Testis (tissue), 5 donors: ENCODE measurements around the gene HPCAL4. TPM values are rescaled to one million over a fixed set of nuclear protein-coding genes. Genes with fewer than 3 reads are reported as not detected.

Experiments
- DNase-seq: peaks from one replicate; pipeline ENCODE4 v3.0.0-alpha.2; 2019
- H3K27ac ChIP-seq, 2 donors: fragments of 200-600 bp; sonication (generic); one replicate each; pipeline ENCODE4 v1.5.1; 2019
- H3K27me3 ChIP-seq: fragments of 200-600 bp; sonication (generic); one replicate; pipeline ENCODE4 v1.5.1; 2019
- H3K36me3 ChIP-seq: fragments of 200-600 bp; sonication (generic); one replicate; pipeline ENCODE4 v1.5.1; 2017; ENCODE audit warnings: low read depth; ENCODE audit errors: missing control alignments
- H3K4me1 ChIP-seq: fragments of 200-600 bp; sonication (generic); one replicate; pipeline ENCODE4 v1.5.1; 2019
- H3K4me3 ChIP-seq, 2 donors: fragments of 200-600 bp; sonication (generic); one replicate each; pipeline ENCODE4 v1.5.1; 2017 to 2019
- H3K9me3 ChIP-seq: fragments of 200-600 bp; sonication (generic); one replicate; pipeline ENCODE4 v1.5.1; 2017
- POLR2A ChIP-seq: fragments of 450-650 bp; IDR thresholded peaks from one replicate; pipeline ENCODE4 v1.6.1; 2017; ENCODE audit warnings: antibody characterized with exemption, mild to moderate bottlenecking, moderate library complexity
- WGBS, 2 donors: methylation state at CpG; one replicate each; pipeline ENCODE4 v1.1.5; 2018; 5-methylcytosine and 5-hydroxymethylcytosine counted together
- intact Hi-C: fragments of 100-400 bp; cut with DNase I; formaldehyde crosslinking; loops from one replicate; pipeline ENCODE4 v1.15.1; 2023; ENCODE audit warnings: low total_unique reads
- long read RNA-seq, 2 donors: transcript quantifications; one replicate each; lab custom pipeline, GENCODE V29; 2026
- polyA plus RNA-seq: library from polyadenylated mRNA; stranded (reverse); fragments of 350-450 nt; fragmentation: Illumina TruSeq; extraction: RNeasy Lipid Tissue Mini Kit (QIAGEN cat#74804); gene quantifications from one replicate; pipeline ENCODE4 v1.2.3, GENCODE V29; 2014; ENCODE audit warnings: low read depth, low replicate concordance; ENCODE audit not compliant: insufficient read depth
- total RNA-seq, 2 donors: library from RNA; depleted of rRNA; stranded (reverse); fragments of >200 nt; gene quantifications; one replicate each; pipeline ENCODE4 v1.2.3, GENCODE V29; 2016
- TF ChIP-seq, protein P1 (sequence below), 3 experiments: fragments of 450-650 bp in 2 of 3; fragments of 200-600 bp in 1 of 3; sonication (generic) in 1 of 3; IDR thresholded peaks; one replicate each; pipeline ENCODE4 v1.5.1; 2016 to 2019; ENCODE audit warnings: antibody characterized with exemption in 3 of 3, mild to moderate bottlenecking in 2 of 3, moderate library complexity in 1 of 3

Gene HPCAL4
- total RNA-seq = 10 to 100 TPM in 1 of 2 donors, 1 to 10 TPM in 1; 6.9 to 24.5 TPM
- polyA plus RNA-seq = 17.3 TPM
- long read RNA-seq, donor 1, full-length matches to known transcripts = 2 of 2 reads
- long read RNA-seq, donor 1, partial matches to known transcripts = 0 of 2 reads
- long read RNA-seq, donor 1, other reads (novel, unspliced or antisense) = 0 of 2 reads
- long read RNA-seq, donor 2 = 0 reads

DNA sequence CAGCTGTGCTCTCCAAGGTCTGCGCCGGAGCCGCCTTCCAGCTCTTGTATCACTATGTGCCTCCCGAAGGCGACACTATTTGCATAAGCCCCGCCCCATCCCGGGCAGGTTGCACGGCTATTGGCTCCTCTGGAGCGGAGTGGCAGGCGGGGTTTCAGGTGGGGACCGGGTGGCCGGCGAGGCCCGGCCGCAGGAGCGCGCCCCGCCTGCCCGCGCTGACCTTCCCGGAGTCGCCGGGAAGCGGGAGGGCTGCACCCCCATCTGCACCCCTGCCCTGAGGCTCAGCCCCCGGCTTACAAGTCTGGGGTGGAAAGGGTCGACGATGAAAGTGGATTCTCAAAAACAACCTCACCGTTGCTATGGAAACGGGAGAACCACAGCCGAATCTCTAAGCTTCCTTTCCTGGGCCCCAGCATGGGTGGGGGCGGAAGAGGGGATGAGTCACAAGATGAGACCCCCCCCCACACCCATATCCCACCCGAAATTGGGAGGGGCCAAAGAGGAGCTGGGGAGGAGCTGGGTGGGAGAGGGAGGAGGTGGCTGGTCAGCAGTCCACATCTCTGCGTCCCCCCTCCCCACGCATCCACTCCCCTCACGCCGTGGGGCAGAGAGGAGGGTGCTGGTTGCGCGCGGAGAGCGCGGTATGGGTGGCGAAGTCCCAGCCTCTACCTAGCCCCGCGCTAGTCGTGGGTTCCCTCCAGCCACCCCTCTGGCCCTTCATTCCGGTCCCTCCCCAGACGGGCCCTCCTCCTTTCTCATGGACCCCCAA, at the start of gene HPCAL4:
HPCAL4 (minus strand) TSS at position 51 of the 769 bp plus-strand sequence. CDS start 6,830 bp downstream, outside the sequence.
- Histone ChIP-seq H3K27me3 (no peaks in the 10 kb centered on the region), H3K9me3 (no peaks in the 10 kb centered on the region), H3K4me1 (peaks cover 16% of the 10 kb centered on the region), H3K4me3 (peak within 1 kb of the TSS; percentile 37 to 58), H3K27ac (peak within 1 kb of the TSS in 1 of 2 donors; percentile 31), H3K36me3 (no peaks in the 10 kb centered on the region)
- no peak for TF ChIP-seq POLR2A
- TF ChIP-seq, protein P1, sequence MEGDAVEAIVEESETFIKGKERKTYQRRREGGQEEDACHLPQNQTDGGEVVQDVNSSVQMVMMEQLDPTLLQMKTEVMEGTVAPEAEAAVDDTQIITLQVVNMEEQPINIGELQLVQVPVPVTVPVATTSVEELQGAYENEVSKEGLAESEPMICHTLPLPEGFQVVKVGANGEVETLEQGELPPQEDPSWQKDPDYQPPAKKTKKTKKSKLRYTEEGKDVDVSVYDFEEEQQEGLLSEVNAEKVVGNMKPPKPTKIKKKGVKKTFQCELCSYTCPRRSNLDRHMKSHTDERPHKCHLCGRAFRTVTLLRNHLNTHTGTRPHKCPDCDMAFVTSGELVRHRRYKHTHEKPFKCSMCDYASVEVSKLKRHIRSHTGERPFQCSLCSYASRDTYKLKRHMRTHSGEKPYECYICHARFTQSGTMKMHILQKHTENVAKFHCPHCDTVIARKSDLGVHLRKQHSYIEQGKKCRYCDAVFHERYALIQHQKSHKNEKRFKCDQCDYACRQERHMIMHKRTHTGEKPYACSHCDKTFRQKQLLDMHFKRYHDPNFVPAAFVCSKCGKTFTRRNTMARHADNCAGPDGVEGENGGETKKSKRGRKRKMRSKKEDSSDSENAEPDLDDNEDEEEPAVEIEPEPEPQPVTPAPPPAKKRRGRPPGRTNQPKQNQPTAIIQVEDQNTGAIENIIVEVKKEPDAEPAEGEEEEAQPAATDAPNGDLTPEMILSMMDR (IDR thresholded peaks at IDR 0.05) = no peak
- intact Hi-C loops = no loop called here
- 1 to 3% methylated on average over 21 to 42 of the region's 47 CpGs for WGBS, 2 donors
- DNase-seq = peak; percentile 97

- Histone ChIP-seq H3K4me1 (peaks cover 12% of the 10 kb centered on the region), H3K9me3 (no peaks in the 10 kb centered on the region), H3K27me3 (no peaks in the 10 kb centered on the region), H3K27ac (peak within 1 kb of the TSS; percentile 64 to 81), H3K4me3 (peak within 1 kb of the TSS; percentile 63 to 85), H3K36me3 (no peaks in the 10 kb centered on the region)
- peak; percentile 99 for DNase-seq
- TF ChIP-seq, protein P1 (IDR thresholded peaks at IDR 0.05) = no peak
- TF ChIP-seq POLR2A = no peak
- 0% methylated on average over 41 to 52 of the region's 52 CpGs for WGBS, 2 donors
- intact Hi-C loops = no loop called here
Measured at GRCh38 chr1:39738622-39739366, 47.6 kb upstream of the HPCAL4 start, which contains the start of gene PPIE. Gene PPIE (plus strand): TSS chr1:39738882. CDS start chr1:39738901, 19 bp downstream.

DNA sequence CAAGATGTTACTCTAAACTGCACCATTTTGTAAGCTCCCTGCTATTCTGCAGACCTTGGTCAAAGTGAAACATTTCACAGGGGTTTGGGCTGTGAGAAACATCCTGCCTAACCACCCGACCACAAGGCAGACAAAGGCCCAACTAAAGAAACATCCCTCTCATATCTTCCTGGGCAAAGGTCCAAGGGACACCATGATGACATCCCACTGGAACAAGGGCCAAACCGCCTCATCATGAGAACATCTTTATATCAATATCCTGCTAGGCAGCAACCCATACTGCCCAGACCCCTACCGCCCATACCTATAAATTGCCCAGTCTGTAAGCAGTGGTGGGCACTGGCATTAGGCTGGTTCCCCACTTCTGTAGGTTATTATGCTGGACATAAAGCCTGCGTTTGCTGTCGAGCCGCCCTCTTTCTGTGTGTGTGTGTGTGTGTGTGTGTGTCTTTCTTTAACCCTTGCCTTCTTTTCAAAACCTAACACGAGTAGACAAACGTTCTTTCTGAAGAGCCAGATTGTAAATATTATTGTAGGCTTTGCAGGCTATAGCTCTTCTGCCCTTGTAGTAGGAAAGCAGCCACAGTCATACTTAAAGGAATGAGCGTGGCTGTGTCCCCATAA, 46.4 kb upstream of the HPCAL4 start:
- no peaks in the 10 kb centered on the region for H3K9me3 ChIP-seq
- intact Hi-C loops = no loop called here
- H3K27ac ChIP-seq = peak overlapping the region in 1 of 2 donors; percentile 81
- H3K4me1 ChIP-seq = peaks cover 12% of the 10 kb centered on the region
- 35 to 45% methylated on average over 9 of the region's 9 CpGs for WGBS, 2 donors
- DNase-seq = peak; percentile 70
- no peaks in the 10 kb centered on the region for H3K27me3 ChIP-seq
- TF ChIP-seq, protein P1 (IDR thresholded peaks at IDR 0.05) = no peak
- no peak for TF ChIP-seq POLR2A
- peak overlapping the region in 1 of 2 donors; percentile 63 for H3K4me3 ChIP-seq
- no peaks in the 10 kb centered on the region for H3K36me3 ChIP-seq

DNA sequence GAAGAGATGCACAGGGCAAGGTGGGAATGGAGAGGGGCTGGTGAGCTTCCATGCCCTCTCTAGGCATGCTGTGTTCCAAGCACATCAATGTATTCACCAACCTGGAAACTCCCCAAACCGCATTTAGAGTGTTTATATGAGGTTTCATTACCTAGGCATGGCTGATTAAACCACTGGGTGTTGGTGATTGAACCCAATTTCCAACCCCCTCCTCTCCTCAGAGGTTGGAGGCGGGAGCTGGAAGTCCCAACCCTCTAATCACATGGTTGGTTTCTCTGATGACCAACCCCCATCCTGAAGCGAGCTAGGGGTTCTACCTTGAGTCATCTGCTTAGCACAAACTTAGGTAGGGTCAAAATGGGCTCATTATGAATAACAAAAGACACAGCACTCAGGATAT, 44.5 kb upstream of the HPCAL4 start:
- Histone ChIP-seq H3K27ac (peak overlapping the region; percentile 5 to 44), H3K4me3 (no peak overlapping the region), H3K9me3 (no peaks in the 10 kb centered on the region), H3K36me3 (no peaks in the 10 kb centered on the region), H3K4me1 (peaks cover 12% of the 10 kb centered on the region), H3K27me3 (no peaks in the 10 kb centered on the region)
- TF ChIP-seq, protein P1 (IDR thresholded peaks at IDR 0.05) = no peak
- TF ChIP-seq POLR2A = no peak
- no peak for DNase-seq
- intact Hi-C loops = no loop called here
- WGBS, 2 donors = 73 to 77% methylated on average over 3 of the region's 3 CpGs
